Measurements from ENCODE around the gene KIF1C. TPM values are rescaled to one million over a fixed set of nuclear protein-coding genes. Genes with fewer than 3 reads are reported as not detected.
"Not testable (repeated sequence)": the region's sequence is repeated elsewhere in the genome, so short reads cannot be mapped to it uniquely, and the experiment has no call there.

Gene KIF1C
- polyA plus RNA-seq, 1 donor from 2014 or later: 15.0 TPM

- not testable (repeated sequence) for H3K27me3 Mint-ChIP-seq, H3K9me3 Mint-ChIP-seq, H3K27ac Mint-ChIP-seq, H3K36me3 Mint-ChIP-seq
- Mint-ChIP-seq H3K4me1 (peaks cover 9 to 15% (median 14%) of the 10 kb centered on the region in 3 donors), H3K4me3 (peak overlapping the region in 2 of 4 donors; percentile 18 to 74)
Measured at GRCh38 chr17:5075472-5075871, 77.7 kb downstream of the KIF1C start.

- not testable (repeated sequence) for H3K36me3 Mint-ChIP-seq, H3K27me3 Mint-ChIP-seq, H3K9me3 Mint-ChIP-seq
- H3K4me1 Mint-ChIP-seq: peaks cover 9 to 20% (median 14%) of the 10 kb centered on the region in 3 donors
- peak overlapping the region in 1 of 3 donors; percentile 51 for H3K27ac Mint-ChIP-seq
- H3K4me3 Mint-ChIP-seq: peak overlapping the region; percentile 87 to 98 (median 96)
Measured at GRCh38 chr17:5077275-5077674, 79.5 kb downstream of the KIF1C start.

GRCh38 chr17:5077781-5078105, 80.0 kb downstream of the KIF1C start:
- Mint-ChIP-seq H3K27me3 (no peaks in the 10 kb centered on the region), H3K36me3 (peaks cover 7% of the 10 kb centered on the region), H3K9me3 (peaks cover under 1 to 3% (median 1%) of the 10 kb centered on the region in 3 donors), H3K4me3 (peak overlapping the region; percentile 87 to 98 (median 96)), H3K4me1 (peaks cover 9 to 20% (median 14%) of the 10 kb centered on the region in 3 donors), H3K27ac (peak overlapping the region; percentile 51 to 97 (median 63))

Other genes starting within 250 kb of the KIF1C start
- gene TM4SF5, start 226.1 kb upstream of the KIF1C start, polyA plus RNA-seq: not detected
- not detected for gene VMO1, start 211.6 kb upstream of the KIF1C start, polyA plus RNA-seq
- not detected for gene GLTPD2, start 209.0 kb upstream of the KIF1C start, polyA plus RNA-seq
- 261 TPM for gene PSMB6, start 201.8 kb upstream of the KIF1C start, polyA plus RNA-seq
- gene PLD2, start 190.8 kb upstream of the KIF1C start, polyA plus RNA-seq: 4.9 TPM
- gene MINK1, start 164.6 kb upstream of the KIF1C start, polyA plus RNA-seq: 21.4 TPM
- gene C17orf107, start 98.4 kb upstream of the KIF1C start, polyA plus RNA-seq: 1.0 TPM
- gene CHRNE, start 94.9 kb upstream of the KIF1C start, polyA plus RNA-seq: 0.89 TPM
- 0.26 TPM for gene GP1BA, start 65.7 kb upstream of the KIF1C start, polyA plus RNA-seq
- 70.9 TPM for gene SLC25A11, start 57.9 kb upstream of the KIF1C start, polyA plus RNA-seq
- 27.3 TPM for gene RNF167, start 57.7 kb upstream of the KIF1C start, polyA plus RNA-seq
- 1,903 TPM for gene PFN1, start 49.4 kb upstream of the KIF1C start, polyA plus RNA-seq
- 3.1 TPM for gene ENO3, start 46.8 kb upstream of the KIF1C start, polyA plus RNA-seq
- gene SPAG7, start 30.1 kb upstream of the KIF1C start, polyA plus RNA-seq: 97.1 TPM
- gene CAMTA2, start 10.3 kb upstream of the KIF1C start, polyA plus RNA-seq: 19.1 TPM
- 0.36 TPM for gene INCA1, start 428 bp upstream of the KIF1C start, polyA plus RNA-seq
- not detected for gene SLC52A1, start 37.5 kb downstream of the KIF1C start, polyA plus RNA-seq
- 1.4 TPM for gene ZFP3, start 80.5 kb downstream of the KIF1C start, polyA plus RNA-seq
- 11.7 TPM for gene ZNF232, start 113.9 kb downstream of the KIF1C start, polyA plus RNA-seq
- gene USP6, start 118.1 kb downstream of the KIF1C start, polyA plus RNA-seq: 0.05 TPM
- gene ZNF594, start 193.9 kb downstream of the KIF1C start, polyA plus RNA-seq: 2.1 TPM
- 325 TPM for gene SCIMP, start 236.9 kb downstream of the KIF1C start, polyA plus RNA-seq